ENCODE measurements around the gene CALML6.

- no peak for TF ChIP-seq EZH2 (IDR thresholded peaks at IDR 0.05; ENCODE audit: borderline replicate concordance, low read depth, low read length, poor library complexity, severe bottlenecking)
- TF ChIP-seq, protein P1, sequence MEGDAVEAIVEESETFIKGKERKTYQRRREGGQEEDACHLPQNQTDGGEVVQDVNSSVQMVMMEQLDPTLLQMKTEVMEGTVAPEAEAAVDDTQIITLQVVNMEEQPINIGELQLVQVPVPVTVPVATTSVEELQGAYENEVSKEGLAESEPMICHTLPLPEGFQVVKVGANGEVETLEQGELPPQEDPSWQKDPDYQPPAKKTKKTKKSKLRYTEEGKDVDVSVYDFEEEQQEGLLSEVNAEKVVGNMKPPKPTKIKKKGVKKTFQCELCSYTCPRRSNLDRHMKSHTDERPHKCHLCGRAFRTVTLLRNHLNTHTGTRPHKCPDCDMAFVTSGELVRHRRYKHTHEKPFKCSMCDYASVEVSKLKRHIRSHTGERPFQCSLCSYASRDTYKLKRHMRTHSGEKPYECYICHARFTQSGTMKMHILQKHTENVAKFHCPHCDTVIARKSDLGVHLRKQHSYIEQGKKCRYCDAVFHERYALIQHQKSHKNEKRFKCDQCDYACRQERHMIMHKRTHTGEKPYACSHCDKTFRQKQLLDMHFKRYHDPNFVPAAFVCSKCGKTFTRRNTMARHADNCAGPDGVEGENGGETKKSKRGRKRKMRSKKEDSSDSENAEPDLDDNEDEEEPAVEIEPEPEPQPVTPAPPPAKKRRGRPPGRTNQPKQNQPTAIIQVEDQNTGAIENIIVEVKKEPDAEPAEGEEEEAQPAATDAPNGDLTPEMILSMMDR (conservative IDR thresholded peaks at IDR 0.05; ENCODE audit: low read depth, low read length), result no peak
Measured at GRCh38 chr1:1889847-1890505, 25.1 kb upstream of the CALML6 start.
